ENCODE data around the gene RPIA. TPM values are rescaled to one million over a fixed set of nuclear protein-coding genes. Genes with fewer than 3 reads are reported as not detected.
A peak's percentile ranks its signal among the peaks of the same experiment; 100 is the strongest.
"Not testable (repeated sequence)": the region's sequence is repeated elsewhere in the genome, so short reads cannot be mapped to it uniquely, and the experiment has no call there.

RPIA gene
- total RNA-seq, 4 donors from 2014 or later = 6.5 to 17.6 (median 11.0) TPM

- Histone ChIP-seq H3K36me3 (peaks cover 0 to 20% (median 0%) of the 10 kb centered on the region in 3 donors), H3K4me3 (no peak overlapping the region), H3K27me3 (peaks cover 0 to 36% (median 3%) of the 10 kb centered on the region in 4 donors), H3K9me3 (peaks cover 0 to 42% (median 12%) of the 10 kb centered on the region in 3 donors), H3K4me1 (peaks cover 9 to 14% (median 11%) of the 10 kb centered on the region in 3 donors), H3K27ac (no peak overlapping the region)
- 64 to 75% methylated on average over 2 of the region's 2 CpGs for WGBS, 2 donors
- intact Hi-C loops (cut with DNase I) = no loop called here
- TF ChIP-seq CTCF (IDR thresholded peaks at IDR 0.05) (no peak), POLR2A (IDR thresholded peaks at IDR 0.05) (no peak)
- no peak for DNase-seq
Measured at GRCh38 chr2:88760819-88761598, 69.5 kb downstream of the RPIA start.

- intact Hi-C loops (cut with DNase I) = no loop called here
- Histone ChIP-seq H3K36me3 (peaks cover 0 to 3% (median 0%) of the 10 kb centered on the region in 3 donors), H3K27me3 (peaks cover 0 to 48% (median 3%) of the 10 kb centered on the region in 4 donors), H3K4me3 (no peak overlapping the region), H3K9me3 (peaks cover 0 to 15% (median 5%) of the 10 kb centered on the region in 3 donors), H3K27ac (no peak overlapping the region), H3K4me1 (peaks cover 9 to 16% (median 11%) of the 10 kb centered on the region in 3 donors)
- 60 to 92% methylated on average over 1 to 7 of the region's 19 CpGs for WGBS, 2 donors
- no peak for TF ChIP-seq POLR2A (IDR thresholded peaks at IDR 0.05)
- no peak for TF ChIP-seq CTCF (IDR thresholded peaks at IDR 0.05)
- no peak for DNase-seq
Measured at GRCh38 chr2:88764141-88764849, 72.8 kb downstream of the RPIA start.

DNA sequence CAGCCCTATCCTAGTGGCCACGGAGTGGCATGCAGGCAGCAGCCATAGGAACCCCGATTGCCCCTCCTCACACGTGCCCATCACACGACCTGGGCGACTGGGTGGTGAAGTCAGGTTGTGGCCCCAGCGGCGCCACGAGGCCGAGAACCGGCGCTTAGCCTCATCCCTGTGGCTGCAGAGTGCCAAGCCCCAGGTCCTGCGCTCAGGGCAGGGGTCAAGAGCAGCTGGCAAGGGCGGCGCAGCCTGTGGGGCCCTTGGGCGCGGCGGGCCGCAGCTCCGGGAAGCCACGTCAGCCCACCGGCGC lies 73.3 kb downstream of the RPIA start:
- H3K36me3 ChIP-seq = no peaks in the 10 kb centered on the region
- peak overlapping the region in 2 of 4 donors; percentile 30 to 58 for H3K4me3 ChIP-seq
- 20% methylated on average over 1 of the region's 22 CpGs; no CpG with 5 or more reads in 1 of the 2 donors for WGBS, 2 donors
- H3K27me3 ChIP-seq = peaks cover 0 to 48% (median 3%) of the 10 kb centered on the region in 4 donors
- TF ChIP-seq POLR2A (IDR thresholded peaks at IDR 0.05) (no peak), CTCF (IDR thresholded peaks at IDR 0.05) (no peak)
- H3K27ac ChIP-seq = peak overlapping the region in 1 of 4 donors; percentile 16
- H3K9me3 ChIP-seq = peaks cover 0 to 10% (median 3%) of the 10 kb centered on the region in 3 donors
- peaks cover 9 to 16% (median 11%) of the 10 kb centered on the region in 3 donors for H3K4me1 ChIP-seq
- DNase-seq = no peak
- intact Hi-C loops (cut with DNase I) = no loop called here

GRCh38 chr2:88765154-88765888 lies 73.8 kb downstream of the RPIA start:
- Histone ChIP-seq H3K27ac (peak overlapping the region in 1 of 4 donors; percentile 25), H3K4me3 (peak overlapping the region; percentile 3 to 58 (median 16)), H3K27me3 (peaks cover 0 to 48% (median 3%) of the 10 kb centered on the region in 4 donors), H3K4me1 (peaks cover 9 to 16% (median 11%) of the 10 kb centered on the region in 3 donors), H3K36me3 (no peaks in the 10 kb centered on the region), H3K9me3 (peaks cover 0 to 8% (median 3%) of the 10 kb centered on the region in 3 donors)
- peak in 1 of 4 donors; percentile 58 for TF ChIP-seq POLR2A (IDR thresholded peaks at IDR 0.05)
- no peak for TF ChIP-seq CTCF (IDR thresholded peaks at IDR 0.05)
- no peak for DNase-seq
- WGBS, 2 donors = 0% methylated on average over 1 of the region's 75 CpGs; no CpG with 5 or more reads in 1 of the 2 donors
- intact Hi-C loops (cut with DNase I) = no loop called here

DNA sequence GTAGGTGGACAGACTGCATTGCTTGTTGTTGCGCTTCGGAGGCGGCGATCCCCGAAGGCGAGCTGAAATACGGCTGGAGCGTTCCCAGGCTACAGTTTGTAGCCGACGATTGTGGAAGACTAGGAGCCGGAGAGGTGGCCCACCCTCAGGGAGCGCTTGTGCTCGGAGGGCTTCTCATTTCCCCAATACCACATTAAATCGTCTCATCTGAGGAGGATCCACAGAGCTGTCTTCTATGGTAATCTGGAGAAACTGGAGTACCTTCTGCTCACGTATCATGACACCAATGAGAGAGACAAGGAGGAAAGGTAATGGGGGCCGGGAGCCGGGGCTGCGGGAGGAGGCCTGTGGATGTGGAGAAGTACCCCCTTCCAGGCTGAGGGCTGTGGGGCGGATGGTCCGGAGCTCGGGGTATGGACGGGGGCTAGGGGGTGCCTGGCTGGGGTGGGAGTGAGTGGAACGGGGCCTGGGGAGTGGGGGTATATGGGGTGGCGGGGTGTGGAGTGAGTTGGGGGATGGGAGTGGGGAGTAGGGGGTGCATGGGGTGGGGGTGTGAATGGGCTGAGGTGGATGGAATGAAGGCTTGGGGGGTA lies 74.5 kb downstream of the RPIA start:
- H3K27ac ChIP-seq; H3K9me3 ChIP-seq; H3K36me3 ChIP-seq; intact Hi-C loops (cut with DNase I); DNase-seq: not testable (repeated sequence)
- Histone ChIP-seq H3K4me3 (peak overlapping the region in 3 of 4 donors; percentile 3 to 58 (median 30)), H3K27me3 (peaks cover 0 to 48% (median 3%) of the 10 kb centered on the region in 4 donors), H3K4me1 (peaks cover 9 to 16% (median 11%) of the 10 kb centered on the region in 3 donors)
- WGBS, 2 donors = 15 to 30% methylated on average over 6 to 12 of the region's 24 CpGs
